ENCODE results near the gene BST1. TPM values are rescaled to one million over a fixed set of nuclear protein-coding genes. Genes with fewer than 3 reads are reported as not detected.

The BST1 gene
- total and polyA plus RNA-seq, 2 donors (not counting 3 experiments of a cell fraction or from before 2014, with no cell fraction given) = 10.7 to 14.0 TPM

DNA sequence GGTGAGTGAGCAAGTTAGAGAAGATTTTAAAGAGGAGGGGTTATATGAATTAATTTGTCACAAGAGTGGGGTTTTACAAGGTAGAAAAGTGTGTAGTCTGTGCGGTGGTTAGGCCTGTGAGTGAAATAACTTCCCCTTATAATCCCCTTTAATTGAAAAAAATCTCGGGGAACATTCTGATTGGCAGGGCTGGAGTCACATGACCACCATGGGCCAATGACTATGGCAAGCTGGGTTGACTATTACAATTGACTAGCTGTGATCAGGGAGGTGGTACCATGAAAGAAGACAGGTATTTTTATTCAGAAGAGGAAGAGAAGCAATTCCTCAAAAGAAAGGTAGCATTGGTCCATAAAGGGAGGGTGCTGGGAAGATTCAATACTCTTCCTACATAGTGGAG lies 48.3 kb downstream of the BST1 start:
- Histone ChIP-seq H3K79me2 (ENCODE audit: control insufficient read depth, insufficient read depth, low read length) (no peaks in the 10 kb centered on the region), H3K4me2 (ENCODE audit: insufficient read depth, low read length) (no peak overlapping the region), H3K27ac (ENCODE audit: insufficient read depth, low read depth, low read length) (no peak overlapping the region), H3K4me1 (ENCODE audit: control insufficient read depth, extremely low read depth, insufficient read depth, low read length) (peaks cover 16% of the 10 kb centered on the region), H3K36me3 (ENCODE audit: control insufficient read depth in 2 of 2, extremely low read depth in 1 of 2, insufficient read depth in 2 of 2, low read length in 2 of 2) (no peaks in the 10 kb centered on the region), H3K9me3 (replicated peaks; ENCODE audit: control insufficient read depth, insufficient read depth, low read length) (no peaks in the 10 kb centered on the region), H4K20me1 (replicated peaks; ENCODE audit: control insufficient read depth, extremely low read depth, insufficient read depth, low read length) (no peaks in the 10 kb centered on the region), H2AFZ (ENCODE audit: low read depth, low read length) (no peak overlapping the region), H3K9me1 (replicated peaks; ENCODE audit: control insufficient read depth, extremely low read depth, insufficient read depth, low read length) (no peaks in the 10 kb centered on the region), H3K4me3 (replicated peaks in 1 of 3; ENCODE audit: insufficient read depth in 1 of 3, low read depth in 1 of 3, low read length in 3 of 3) (no peak overlapping the region), H3K27me3 (ENCODE audit: control insufficient read depth in 2 of 2, insufficient read depth in 2 of 2, low read length in 2 of 2) (no peaks in the 10 kb centered on the region), H3K9ac (replicated peaks; ENCODE audit: extremely low read depth, insufficient read depth, low read length) (no peak overlapping the region)
- intact Hi-C loops (cut with micrococcal nuclease) (no loop called here), dilution Hi-C loops (cut with MboI; ENCODE audit: extremely low pct_ligation_motif_present, low sequenced_read_pairs) (no loop called here)
- FAIRE-seq (no peak), DNase-seq (ENCODE audit: low read depth, low spot score) (no peak)
- POLR2A ChIA-PET = no interaction called here
- CTCF ChIA-PET = interaction anchor here (0.8 kb wide), 1 partner anchor 22 kb away, joined by 3 read pairs; no protein-coding TSS in a partner anchor
- BruUV-seq (replicated peaks) = no TSS peak
- TF ChIP-seq, protein P1, sequence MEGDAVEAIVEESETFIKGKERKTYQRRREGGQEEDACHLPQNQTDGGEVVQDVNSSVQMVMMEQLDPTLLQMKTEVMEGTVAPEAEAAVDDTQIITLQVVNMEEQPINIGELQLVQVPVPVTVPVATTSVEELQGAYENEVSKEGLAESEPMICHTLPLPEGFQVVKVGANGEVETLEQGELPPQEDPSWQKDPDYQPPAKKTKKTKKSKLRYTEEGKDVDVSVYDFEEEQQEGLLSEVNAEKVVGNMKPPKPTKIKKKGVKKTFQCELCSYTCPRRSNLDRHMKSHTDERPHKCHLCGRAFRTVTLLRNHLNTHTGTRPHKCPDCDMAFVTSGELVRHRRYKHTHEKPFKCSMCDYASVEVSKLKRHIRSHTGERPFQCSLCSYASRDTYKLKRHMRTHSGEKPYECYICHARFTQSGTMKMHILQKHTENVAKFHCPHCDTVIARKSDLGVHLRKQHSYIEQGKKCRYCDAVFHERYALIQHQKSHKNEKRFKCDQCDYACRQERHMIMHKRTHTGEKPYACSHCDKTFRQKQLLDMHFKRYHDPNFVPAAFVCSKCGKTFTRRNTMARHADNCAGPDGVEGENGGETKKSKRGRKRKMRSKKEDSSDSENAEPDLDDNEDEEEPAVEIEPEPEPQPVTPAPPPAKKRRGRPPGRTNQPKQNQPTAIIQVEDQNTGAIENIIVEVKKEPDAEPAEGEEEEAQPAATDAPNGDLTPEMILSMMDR (IDR thresholded peaks at IDR 0.05; ENCODE audit: extremely low read depth in 1 of 2, insufficient read depth in 1 of 2, low read depth in 1 of 2, low read length in 2 of 2) = no peak
- TF ChIP-seq POLR2A (IDR thresholded peaks at IDR 0.05; ENCODE audit: low read depth, low read length) (no peak), FOS (IDR thresholded peaks at IDR 0.05; ENCODE audit: borderline replicate concordance, insufficient read depth, low read length) (no peak), JUN (IDR thresholded peaks at IDR 0.05; ENCODE audit: borderline replicate concordance, insufficient read depth, insufficient read length, low read depth) (no peak), MYC (IDR thresholded peaks at IDR 0.05; ENCODE audit: low read depth, low read length) (no peak), POLR2AphosphoS5 (IDR thresholded peaks at IDR 0.05; ENCODE audit: insufficient read depth, low read depth, low read length) (no peak), EZH2 (IDR thresholded peaks at IDR 0.05; ENCODE audit: borderline replicate concordance, low read depth, low read length, severe bottlenecking) (no peak), GATA2 (IDR thresholded peaks at IDR 0.05; ENCODE audit: insufficient read depth, insufficient read length, low read depth, low read length) (no peak)
- TF ChIP-seq, protein P2, sequence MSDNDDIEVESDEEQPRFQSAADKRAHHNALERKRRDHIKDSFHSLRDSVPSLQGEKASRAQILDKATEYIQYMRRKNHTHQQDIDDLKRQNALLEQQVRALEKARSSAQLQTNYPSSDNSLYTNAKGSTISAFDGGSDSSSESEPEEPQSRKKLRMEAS (IDR thresholded peaks at IDR 0.05; ENCODE audit: insufficient read depth, insufficient read length) = no peak
